ENCODE measurements around the gene HES3.

Gene HES3

GRCh38 chr1:6279613-6280383, 35.8 kb downstream of the HES3 start:
- no peak for DNase-seq (ENCODE audit: low read depth)

GRCh38 chr1:6280761-6281451, 36.9 kb downstream of the HES3 start:
- no peak for DNase-seq (ENCODE audit: low read depth)

- DNase-seq (ENCODE audit: low read depth), result no peak
Measured at GRCh38 chr1:6281511-6282402, 37.8 kb downstream of the HES3 start.

GRCh38 chr1:6282577-6283270, 38.7 kb downstream of the HES3 start:
- DNase-seq (ENCODE audit: low read depth), result no peak

GRCh38 chr1:6285336-6285735, 41.4 kb downstream of the HES3 start:
- no peak for DNase-seq (ENCODE audit: low read depth)

- no peak for DNase-seq (ENCODE audit: low read depth)
Measured at GRCh38 chr1:6286266-6286665, 42.3 kb downstream of the HES3 start.

GRCh38 chr1:6287029-6287428, 43.0 kb downstream of the HES3 start:
- no peak for DNase-seq (ENCODE audit: low read depth)

GRCh38 chr1:6287431-6287886, 43.5 kb downstream of the HES3 start:
- no peak for DNase-seq (ENCODE audit: low read depth)

- no peak for DNase-seq (ENCODE audit: low read depth)
Measured at GRCh38 chr1:6288026-6288425, 44.0 kb downstream of the HES3 start.

GRCh38 chr1:6288665-6289064, 44.7 kb downstream of the HES3 start:
- no peak for DNase-seq (ENCODE audit: low read depth)

GRCh38 chr1:6292102-6292501, 48.1 kb downstream of the HES3 start:
- DNase-seq (ENCODE audit: low read depth), result no peak

- no peak for DNase-seq (ENCODE audit: low read depth)
Measured at GRCh38 chr1:6294080-6294889, 50.3 kb downstream of the HES3 start.

GRCh38 chr1:6294890-6295556, 51.0 kb downstream of the HES3 start:
- no peak for DNase-seq (ENCODE audit: low read depth)

All from HS-5 (cell line).